Lower leg skin (tissue), 3 donors: ENCODE measurements around the gene MYO3B.

Source experiments
- POLR2A ChIP-seq, 2 donors: fragments of 450-650 bp; IDR thresholded peaks; one replicate each; pipeline ENCODE4 v1.6.1; 2016 to 2017; ENCODE audit warnings: antibody characterized with exemption in 2 of 2, mild to moderate bottlenecking in 1 of 2, moderate library complexity in 1 of 2
- TF ChIP-seq, protein P1 (sequence below), 3 donors: fragments of 450-650 bp; IDR thresholded peaks; one replicate each; pipeline ENCODE4 v1.5.1; 2016; ENCODE audit warnings: antibody characterized with exemption in 3 of 3, mild to moderate bottlenecking in 3 of 3, moderate library complexity in 2 of 3

DNA sequence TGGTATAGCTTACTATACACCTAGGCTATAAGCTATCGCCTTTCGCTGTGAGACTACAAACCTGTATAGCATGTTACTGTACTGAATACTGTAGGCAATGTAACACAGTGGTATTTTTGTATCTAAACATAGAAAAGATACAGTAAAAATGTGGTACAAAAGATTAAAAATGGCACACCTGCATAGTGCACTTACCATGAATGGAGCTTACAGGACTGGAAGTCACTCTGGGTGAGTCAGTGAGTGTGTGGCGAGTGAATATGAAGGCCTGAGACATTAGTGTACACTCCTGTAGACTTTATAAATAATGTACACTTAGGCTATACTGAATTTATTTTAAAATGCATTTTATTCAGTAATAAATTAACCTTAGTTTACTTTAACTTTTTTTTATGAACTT is 279.0 kb downstream of the MYO3B start:
- TF ChIP-seq POLR2A (IDR thresholded peaks at IDR 0.05): no peak
- TF ChIP-seq, protein P1, sequence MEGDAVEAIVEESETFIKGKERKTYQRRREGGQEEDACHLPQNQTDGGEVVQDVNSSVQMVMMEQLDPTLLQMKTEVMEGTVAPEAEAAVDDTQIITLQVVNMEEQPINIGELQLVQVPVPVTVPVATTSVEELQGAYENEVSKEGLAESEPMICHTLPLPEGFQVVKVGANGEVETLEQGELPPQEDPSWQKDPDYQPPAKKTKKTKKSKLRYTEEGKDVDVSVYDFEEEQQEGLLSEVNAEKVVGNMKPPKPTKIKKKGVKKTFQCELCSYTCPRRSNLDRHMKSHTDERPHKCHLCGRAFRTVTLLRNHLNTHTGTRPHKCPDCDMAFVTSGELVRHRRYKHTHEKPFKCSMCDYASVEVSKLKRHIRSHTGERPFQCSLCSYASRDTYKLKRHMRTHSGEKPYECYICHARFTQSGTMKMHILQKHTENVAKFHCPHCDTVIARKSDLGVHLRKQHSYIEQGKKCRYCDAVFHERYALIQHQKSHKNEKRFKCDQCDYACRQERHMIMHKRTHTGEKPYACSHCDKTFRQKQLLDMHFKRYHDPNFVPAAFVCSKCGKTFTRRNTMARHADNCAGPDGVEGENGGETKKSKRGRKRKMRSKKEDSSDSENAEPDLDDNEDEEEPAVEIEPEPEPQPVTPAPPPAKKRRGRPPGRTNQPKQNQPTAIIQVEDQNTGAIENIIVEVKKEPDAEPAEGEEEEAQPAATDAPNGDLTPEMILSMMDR (IDR thresholded peaks at IDR 0.05): no peak
